Smooth muscle cell (in vitro differentiated cells): ENCODE results near the gene EMC6. TPM values are rescaled to one million over a fixed set of nuclear protein-coding genes. Genes with fewer than 3 reads are reported as not detected.
A peak's percentile ranks its signal among the peaks of the same experiment; 100 is the strongest.

Experiments used
- DNase-seq: peaks from one replicate; lab custom pipeline; 2025; ENCODE audit not compliant: unreplicated experiment; lab: John Stamatoyannopoulos, UW
- H2AFZ ChIP-seq: fragments of 200-600 bp; sonication (generic); 2 replicates; pipeline ENCODE4 v1.6.0; 2016; ENCODE audit warnings: antibody characterized with exemption, low read depth, mild to moderate bottlenecking
- H3F3A ChIP-seq: fragments of 200-600 bp; sonication (generic); 2 replicates; pipeline ENCODE4 v1.6.0; 2017; ENCODE audit warnings: antibody characterized with exemption, low read depth
- H3K27ac ChIP-seq: fragments of 200-600 bp; sonication (generic); 2 replicates; pipeline ENCODE4 v1.5.1; 2016; ENCODE audit warnings: low read depth, mild to moderate bottlenecking
- H3K27me3 ChIP-seq: fragments of 200-600 bp; sonication (generic); 2 replicates; pipeline ENCODE4 v1.6.1; 2016; ENCODE audit warnings: low read depth, mild to moderate bottlenecking
- H3K36me3 ChIP-seq: fragments of 200-600 bp; sonication (generic); 2 replicates; pipeline ENCODE4 v1.5.1; 2016; ENCODE audit warnings: low read depth
- H3K4me1 ChIP-seq: fragments of 200-600 bp; sonication (generic); 2 replicates; pipeline ENCODE4 v1.5.1; 2016; ENCODE audit warnings: low read depth
- H3K4me2 ChIP-seq: fragments of 200-600 bp; sonication (generic); 2 replicates; pipeline ENCODE4 v1.6.0; 2016; ENCODE audit warnings: mild to moderate bottlenecking
- H3K4me3 ChIP-seq: fragments of 200-600 bp; sonication (generic); 2 replicates; pipeline ENCODE4 v1.5.1; 2016; ENCODE audit warnings: mild to moderate bottlenecking
- H3K79me2 ChIP-seq: fragments of 200-600 bp; sonication (generic); 2 replicates; pipeline ENCODE4 v1.6.0; 2016; ENCODE audit warnings: low read depth, mild to moderate bottlenecking
- H3K9ac ChIP-seq: fragments of 200-600 bp; sonication (generic); 2 replicates; pipeline ENCODE4 v1.6.0; 2016; ENCODE audit warnings: low read depth
- H3K9me3 ChIP-seq: fragments of 200-600 bp; sonication (generic); replicated peaks from 2 replicates; pipeline ENCODE4 v1.5.1; 2016; ENCODE audit warnings: low read depth
- H4K20me1 ChIP-seq: fragments of 200-600 bp; sonication (generic); 2 replicates; pipeline ENCODE4 v1.6.0; 2016; ENCODE audit warnings: low read depth
- CTCF ChIP-seq: fragments of 200-600 bp; sonication (generic); IDR thresholded peaks from 2 replicates; pipeline ENCODE4 v1.5.1; 2017; ENCODE audit warnings: borderline replicate concordance, mild to moderate bottlenecking, antibody characterized with exemption; ENCODE audit not compliant: insufficient read depth, poor library complexity, severe bottlenecking
- WGBS: methylation state at CpG from one replicate; pipeline ENCODE4 v1.1.7; 2016; ENCODE audit warnings: low lambda C conversion rate; 5-methylcytosine and 5-hydroxymethylcytosine counted together
- polyA plus RNA-seq: library from polyadenylated mRNA; unstranded; fragments of >200 nt; fragmentation: Nextera tagmentation; extraction: Ambion mirVana; gene quantifications from 2 replicates; pipeline ENCODE4 v1.2.1, GENCODE V29; 2016
- total RNA-seq: library from RNA; depleted of rRNA; stranded (reverse); fragments of >200 nt; gene quantifications from 2 replicates; pipeline ENCODE4 v1.2.3, GENCODE V29; 2014

The EMC6 gene
- total and polyA plus RNA-seq, 2 experiments from 2014 or later, result 59.7 to 123 TPM

GRCh38 chr17:3647769-3648555 is 20.6 kb upstream of the EMC6 start:
- Histone ChIP-seq H2AFZ (no peak overlapping the region), H3K9me3 (no peaks in the 10 kb centered on the region), H3K4me1 (no peaks in the 10 kb centered on the region), H3K27ac (peak overlapping the region; percentile 49), H3F3A (no peaks in the 10 kb centered on the region), H4K20me1 (no peaks in the 10 kb centered on the region), H3K4me3 (no peak overlapping the region), H3K9ac (peak overlapping the region; percentile 19), H3K4me2 (no peak overlapping the region), H3K27me3 (no peaks in the 10 kb centered on the region), H3K79me2 (no peaks in the 10 kb centered on the region), H3K36me3 (no peaks in the 10 kb centered on the region)
- TF ChIP-seq CTCF, result peak; percentile 38
- DNase-seq, result no peak
- WGBS, result 60% methylated on average over 18 of the region's 20 CpGs

- no peak for TF ChIP-seq CTCF
- H3K9me3 ChIP-seq, result no peaks in the 10 kb centered on the region
- H4K20me1 ChIP-seq, result no peaks in the 10 kb centered on the region
- no peak overlapping the region for H3K4me2 ChIP-seq
- H2AFZ ChIP-seq, result no peak overlapping the region
- WGBS, result 91% methylated on average over 8 of the region's 11 CpGs
- peaks cover 4% of the 10 kb centered on the region for H3K4me1 ChIP-seq
- no peak for DNase-seq
- H3K9ac ChIP-seq, result no peak overlapping the region
- H3K4me3 ChIP-seq, result no peak overlapping the region
- no peaks in the 10 kb centered on the region for H3F3A ChIP-seq
- H3K79me2 ChIP-seq, result no peaks in the 10 kb centered on the region
- no peak overlapping the region for H3K27ac ChIP-seq
- H3K36me3 ChIP-seq, result no peaks in the 10 kb centered on the region
- no peaks in the 10 kb centered on the region for H3K27me3 ChIP-seq
Measured at GRCh38 chr17:3655766-3656165, 12.8 kb upstream of the EMC6 start.

- no peak overlapping the region for H3K9ac ChIP-seq
- H3K27me3 ChIP-seq, result no peaks in the 10 kb centered on the region
- no peaks in the 10 kb centered on the region for H3K79me2 ChIP-seq
- no peak overlapping the region for H3K27ac ChIP-seq
- H3K4me2 ChIP-seq, result no peak overlapping the region
- no peak for TF ChIP-seq CTCF
- no peaks in the 10 kb centered on the region for H3F3A ChIP-seq
- no peaks in the 10 kb centered on the region for H3K9me3 ChIP-seq
- no peak overlapping the region for H3K4me3 ChIP-seq
- DNase-seq, result no peak
- 96% methylated on average over 14 of the region's 16 CpGs for WGBS
- H3K4me1 ChIP-seq, result peaks cover 4% of the 10 kb centered on the region
- no peak overlapping the region for H2AFZ ChIP-seq
- no peaks in the 10 kb centered on the region for H3K36me3 ChIP-seq
- H4K20me1 ChIP-seq, result no peaks in the 10 kb centered on the region
Measured at GRCh38 chr17:3656353-3656752, 12.3 kb upstream of the EMC6 start.
